Stimulated activated naive CD4-positive, alpha-beta T cell (primary cell): ENCODE results near the gene KCNMA1.

Source experiments
- DNase-seq, 6 experiments: peaks; one replicate each; lab custom pipeline; 2025; lab: John Stamatoyannopoulos, UW

Gene KCNMA1

DNA sequence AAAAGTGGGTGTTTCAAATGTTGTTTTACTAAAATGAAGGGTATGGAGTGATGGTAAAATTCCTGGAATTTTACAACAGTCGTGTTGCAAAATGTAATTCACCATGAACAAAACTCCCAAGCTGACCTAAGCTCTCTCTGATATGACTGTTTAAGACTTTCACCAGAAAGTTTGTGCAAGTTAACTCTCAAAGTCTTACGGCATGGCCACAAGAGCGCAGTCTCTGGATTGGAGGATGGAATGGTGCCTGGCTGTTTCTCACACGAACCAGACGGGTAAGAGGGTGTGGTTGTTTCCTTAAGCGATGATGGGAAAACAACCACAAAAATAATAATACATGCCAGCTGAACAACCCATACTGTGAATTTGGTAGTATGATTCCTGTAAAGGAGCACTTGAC, 662.5 kb downstream of the KCNMA1 start:
- no peak for DNase-seq

DNA sequence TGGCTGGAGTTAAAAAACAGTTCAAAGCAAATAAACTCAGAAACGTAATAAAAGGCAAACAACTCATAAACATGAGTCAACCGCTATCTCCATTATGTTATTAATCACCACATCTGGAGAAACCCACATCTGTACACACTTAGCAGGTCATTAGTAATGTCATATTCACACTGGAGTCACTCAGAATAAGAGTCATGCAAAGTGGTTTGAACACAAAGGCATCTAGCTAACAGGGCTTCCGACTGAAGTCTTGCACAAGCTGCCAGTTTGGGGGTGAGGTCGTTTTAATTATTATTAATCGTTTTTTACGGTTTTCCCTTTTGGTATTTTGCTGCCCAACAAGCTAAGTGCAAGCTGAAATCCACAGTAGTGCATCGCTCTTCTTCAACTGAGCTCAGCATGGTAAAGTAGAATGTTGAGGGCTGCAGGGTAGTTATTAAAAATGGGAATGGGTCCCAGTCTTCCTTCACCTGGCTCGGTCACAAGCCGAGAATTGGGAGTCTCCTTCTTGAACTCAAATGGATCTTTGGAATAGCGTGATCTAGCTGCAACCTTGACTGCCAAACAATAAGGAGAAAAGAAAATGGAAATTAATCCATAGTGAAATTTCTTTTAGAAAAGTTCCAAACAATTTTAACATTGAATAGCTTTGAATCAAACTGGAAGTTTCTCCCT, 663.5 kb downstream of the KCNMA1 start:
- no peak for DNase-seq

DNA sequence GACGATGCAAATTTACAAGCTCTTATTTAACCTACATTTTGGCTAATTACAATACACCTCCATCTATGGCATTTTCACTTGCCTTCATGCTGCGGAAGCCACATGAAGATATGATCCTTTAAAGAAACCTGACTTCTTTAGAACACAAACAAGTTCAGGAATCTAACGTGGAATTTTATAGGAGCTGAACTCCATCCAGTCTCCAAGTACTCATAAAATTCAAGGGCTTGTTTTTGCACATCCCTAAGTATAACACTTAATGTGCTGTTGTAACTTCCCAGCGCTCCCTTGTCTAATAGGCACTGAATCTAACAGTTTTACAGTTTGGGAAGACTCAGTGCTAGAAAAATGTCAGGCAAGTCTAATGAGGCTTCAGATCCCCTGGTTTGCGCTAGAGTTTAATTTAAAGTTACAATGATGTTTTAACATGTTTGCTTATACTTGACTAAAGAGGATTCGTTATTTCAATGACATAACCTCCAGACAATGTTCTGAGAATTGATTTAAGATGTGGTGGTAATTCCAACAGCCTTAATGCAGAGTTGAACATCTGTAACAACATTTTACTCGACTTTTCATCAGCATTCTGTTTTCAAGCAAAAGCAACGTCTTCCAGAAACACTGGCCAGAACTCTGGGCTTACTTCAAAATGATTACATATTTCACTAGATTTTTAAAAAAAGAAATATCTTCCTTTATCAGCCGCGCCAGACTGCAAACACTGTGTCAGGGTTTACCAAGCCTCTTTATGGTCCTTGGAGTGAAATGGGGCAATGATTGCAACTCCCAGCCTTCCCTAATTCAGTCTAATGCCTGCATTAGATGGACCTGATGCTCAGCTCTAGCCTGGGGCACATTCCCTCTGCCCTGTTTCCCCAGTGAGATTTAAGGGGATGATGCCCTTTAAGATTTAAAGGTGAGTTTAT, 664.3 kb downstream of the KCNMA1 start:
- no peak for DNase-seq

GRCh38 chr10:76972541-76972940, 665.1 kb downstream of the KCNMA1 start:
- DNase-seq: no peak

DNA sequence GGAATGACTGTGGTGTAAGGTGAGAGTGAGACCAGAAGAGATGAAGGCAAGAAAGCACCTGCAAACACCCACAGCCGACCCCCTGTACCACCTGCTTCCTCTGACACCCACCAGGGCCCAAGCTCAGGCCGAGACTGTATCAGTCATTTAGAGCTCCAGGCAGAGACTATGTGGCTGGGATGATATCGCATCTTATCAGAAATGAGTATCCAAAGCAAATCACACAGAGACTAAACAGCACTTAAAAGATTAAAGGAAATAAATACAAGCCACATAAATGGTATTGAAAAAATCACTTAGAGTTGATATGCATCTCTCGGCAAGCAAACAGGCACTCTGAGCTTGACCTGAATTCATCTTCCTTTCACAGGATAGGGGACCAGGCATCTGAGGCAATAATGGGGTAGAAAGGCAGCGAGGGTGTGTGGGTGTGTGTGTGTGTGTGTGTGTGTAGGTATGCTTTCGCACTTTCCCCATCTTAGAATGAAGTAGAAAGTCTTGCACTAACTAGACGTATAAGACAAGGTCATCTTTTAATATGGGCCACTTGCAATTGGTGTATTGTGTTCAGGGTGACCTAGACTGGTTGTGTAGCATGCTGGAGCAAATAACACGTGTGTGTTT, 665.9 kb downstream of the KCNMA1 start:
- no peak for DNase-seq

DNA sequence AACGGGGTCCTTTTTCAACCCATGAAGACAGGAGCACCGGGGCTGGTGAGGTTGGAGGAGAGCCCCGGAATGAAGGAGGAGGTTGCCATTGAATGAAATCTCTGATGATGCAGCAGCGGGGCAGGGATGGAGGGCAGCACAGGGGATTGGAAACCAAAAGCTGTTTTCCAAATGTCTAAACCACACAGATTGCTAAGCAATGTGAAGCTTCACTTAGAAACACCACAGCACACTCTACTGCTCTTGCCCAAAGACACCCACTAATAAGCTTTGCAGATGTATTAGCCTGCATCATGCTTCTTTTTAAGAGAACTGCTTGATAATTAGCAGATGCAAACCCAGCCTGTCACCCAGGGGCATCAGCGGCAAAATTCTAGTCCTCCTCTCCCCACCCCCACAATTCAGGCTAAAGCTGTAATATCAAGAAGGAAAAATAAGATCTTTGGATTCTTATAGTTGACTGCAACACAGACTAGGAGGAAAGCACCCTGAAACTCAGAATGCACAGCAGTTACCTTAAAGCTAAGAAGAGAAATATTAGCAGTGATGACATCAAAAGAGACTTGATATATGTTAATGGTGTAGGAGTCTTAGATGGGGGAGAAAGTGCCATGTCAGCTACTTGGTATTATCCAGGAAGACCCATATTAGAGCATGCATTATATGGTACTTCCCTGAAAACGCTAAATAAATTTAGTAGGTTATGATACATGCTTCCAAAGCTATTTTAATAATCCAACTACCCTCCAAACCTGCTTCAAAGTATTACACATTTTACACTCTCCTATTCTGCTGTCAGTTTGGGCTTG, 666.7 kb downstream of the KCNMA1 start:
- no peak for DNase-seq

DNA sequence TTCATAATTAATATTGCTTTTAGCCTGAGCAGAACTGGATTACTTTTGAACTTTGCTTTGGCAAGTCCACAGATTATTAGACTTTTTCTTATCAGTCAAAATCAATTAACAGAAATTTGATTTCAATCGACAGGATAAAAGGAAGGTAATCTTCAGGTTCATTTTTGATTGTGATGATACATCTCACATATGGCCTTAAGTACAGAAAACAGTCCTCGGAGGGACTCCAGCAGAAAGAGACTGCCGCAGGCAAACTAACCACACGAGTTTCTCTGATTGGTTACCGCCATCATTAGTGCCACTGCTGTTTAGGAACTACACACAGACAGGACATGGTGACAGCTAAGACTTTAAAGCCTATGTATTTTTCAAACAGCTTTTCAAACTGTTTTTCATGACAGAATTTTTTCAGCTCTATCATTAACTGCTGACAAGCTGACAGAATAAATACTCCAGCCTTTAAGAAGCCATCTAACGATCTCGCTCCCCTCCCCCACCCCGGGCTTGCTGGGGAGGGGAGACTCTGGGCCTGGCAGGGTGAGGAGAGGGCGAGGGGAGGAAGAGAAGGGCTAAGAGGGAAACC, 668.2 kb downstream of the KCNMA1 start:
- no peak for DNase-seq

DNA sequence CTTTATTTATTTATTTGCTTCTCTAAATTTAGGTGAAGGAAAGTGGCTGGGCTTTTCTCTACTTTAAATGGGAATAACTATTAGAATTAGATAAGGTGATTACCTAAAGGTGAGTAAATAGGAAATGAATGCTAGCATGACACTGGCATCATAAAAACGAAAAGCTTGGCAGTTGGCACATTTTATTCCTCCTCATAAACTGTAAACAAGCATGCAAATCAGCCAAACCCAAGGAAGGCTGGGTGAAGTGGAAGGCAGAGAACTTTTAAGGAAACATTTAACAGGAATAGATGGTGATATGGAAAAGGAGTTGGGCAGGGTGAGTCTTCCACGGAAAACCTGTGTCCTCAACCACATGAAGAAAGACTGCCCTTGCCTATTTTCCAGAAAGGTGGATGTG, 669.1 kb downstream of the KCNMA1 start:
- DNase-seq: no peak

DNA sequence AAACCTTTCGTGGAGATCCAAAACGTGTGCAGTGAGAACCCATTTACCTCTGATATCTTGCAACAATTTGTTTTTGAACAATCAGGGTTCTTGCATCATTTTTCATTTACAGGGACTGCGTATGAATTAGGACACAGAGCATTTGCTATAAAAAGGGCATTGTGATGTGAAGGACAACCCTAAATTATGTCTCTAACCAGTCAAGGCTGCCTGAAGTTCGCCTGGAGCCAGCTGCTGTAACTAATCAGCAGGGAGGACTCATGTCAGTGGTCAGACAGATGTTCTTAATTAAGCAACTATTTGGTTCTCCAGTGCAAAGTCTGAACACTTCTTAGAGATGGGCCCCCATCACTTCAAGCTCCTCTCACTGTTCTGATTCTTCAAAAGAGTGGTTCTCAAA, 674.8 kb downstream of the KCNMA1 start:
- no peak for DNase-seq

DNA sequence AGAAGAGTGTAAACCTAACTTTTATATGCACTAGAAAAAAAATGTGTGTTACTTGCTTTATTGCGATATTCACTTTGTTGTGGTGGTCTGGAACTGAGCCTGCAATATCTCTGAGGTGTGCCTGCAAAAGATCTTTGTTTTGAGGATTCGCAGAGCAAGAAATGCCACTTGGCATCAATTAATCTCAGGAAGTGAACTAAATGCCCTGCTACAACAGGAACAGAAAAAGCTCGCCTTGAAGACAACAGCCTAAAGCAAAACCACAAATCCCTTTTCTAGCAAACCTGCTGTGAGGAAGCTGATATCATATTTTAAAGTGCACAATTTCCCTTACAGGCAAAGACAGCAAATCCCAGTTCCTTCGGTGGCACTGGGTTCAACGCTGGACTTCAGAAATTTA, 675.8 kb downstream of the KCNMA1 start:
- no peak for DNase-seq

GRCh38 chr10:76959111-76959510, 678.5 kb downstream of the KCNMA1 start:
- DNase-seq: no peak

- DNase-seq: no peak
These were observed 682.8 kb downstream of the KCNMA1 start for GRCh38 chr10:76954838-76955237.

GRCh38 chr10:76950354-76950753, 687.3 kb downstream of the KCNMA1 start:
- no peak for DNase-seq

GRCh38 chr10:76946270-76946669, 691.3 kb downstream of the KCNMA1 start:
- no peak for DNase-seq

DNA sequence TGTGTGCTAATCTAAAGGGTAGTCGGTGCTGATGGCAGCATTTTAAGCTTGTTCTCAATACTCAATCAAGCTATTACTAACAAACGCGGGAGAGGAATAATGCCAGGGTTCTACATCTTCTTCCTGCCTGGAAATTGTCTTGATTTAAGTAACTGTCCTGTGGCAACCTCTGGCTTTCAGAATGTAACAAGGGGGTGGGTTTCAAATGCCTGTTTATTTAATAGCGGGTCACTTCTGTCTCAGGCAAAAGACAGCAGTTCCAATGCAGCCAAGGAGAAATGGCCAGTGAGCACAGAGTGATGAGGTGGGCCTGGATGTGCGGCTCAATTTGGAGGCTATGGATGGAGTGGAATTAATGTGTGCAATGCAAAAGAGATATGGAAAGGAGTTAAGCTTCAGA, 692.4 kb downstream of the KCNMA1 start:
- no peak for DNase-seq

- DNase-seq: no peak
These were observed 693.0 kb downstream of the KCNMA1 start for GRCh38 chr10:76944640-76945039.

DNA sequence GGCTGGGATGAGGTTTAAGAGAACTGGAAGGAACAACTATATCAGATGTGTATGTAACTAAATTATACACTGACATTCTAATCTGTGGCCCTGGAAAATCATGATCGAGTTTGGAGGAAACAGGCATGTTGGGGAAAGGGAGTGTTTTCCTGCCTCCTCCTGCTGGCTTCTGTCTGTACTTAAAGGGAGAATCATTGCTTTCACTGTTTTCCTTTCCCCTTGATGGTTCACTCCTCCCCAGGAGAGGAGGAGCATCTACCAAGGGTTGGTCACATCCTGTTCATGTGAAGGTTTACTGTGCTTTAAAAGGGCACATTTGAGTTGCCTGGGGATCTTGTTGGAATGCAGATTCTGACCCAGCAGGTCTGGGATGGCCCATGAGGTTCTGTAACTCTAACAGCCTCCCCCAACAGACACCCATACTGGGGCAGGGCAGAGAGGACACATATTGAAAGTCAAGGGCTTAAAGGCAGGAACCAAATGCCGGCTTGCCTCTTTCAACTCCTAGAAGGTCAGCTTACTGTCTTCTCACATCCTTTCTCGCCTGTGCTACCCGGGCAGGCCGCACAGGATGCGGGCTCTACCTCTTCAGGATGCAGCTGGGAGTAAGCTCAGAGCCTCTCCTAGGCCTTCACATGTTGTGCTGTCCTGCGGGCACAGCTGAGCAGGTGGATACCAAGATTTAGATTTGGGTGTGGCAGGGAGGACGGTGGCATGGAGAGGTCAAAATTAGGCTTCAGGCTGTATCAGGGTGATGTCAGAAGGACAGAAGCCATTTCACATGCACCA, 694.8 kb downstream of the KCNMA1 start:
- DNase-seq: no peak

DNA sequence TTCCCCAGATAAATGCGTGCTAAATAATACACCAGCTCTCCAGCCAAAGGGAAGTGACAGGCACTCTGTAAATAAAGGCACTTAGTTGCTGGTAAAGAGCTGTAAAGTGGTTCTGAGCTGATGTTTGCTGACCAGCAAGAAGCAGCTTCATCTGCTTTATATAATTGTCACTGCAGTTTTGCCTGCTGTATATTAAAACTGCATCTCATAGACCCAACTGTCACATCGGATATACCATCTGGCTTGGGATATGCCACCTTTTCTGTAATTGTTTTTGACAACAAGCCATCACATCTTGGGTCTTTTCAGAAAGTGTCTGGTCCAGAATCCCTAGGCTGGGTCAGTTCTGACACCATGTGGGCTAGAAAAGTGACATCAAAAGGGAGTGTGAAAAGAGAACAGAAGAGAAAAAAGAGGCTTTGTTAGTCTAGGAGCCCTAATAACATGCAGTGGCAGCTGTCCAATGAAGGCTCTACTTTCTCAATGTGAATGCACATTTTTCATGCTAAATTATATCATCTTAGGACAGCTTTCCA, 697.6 kb downstream of the KCNMA1 start:
- DNase-seq: no peak

DNA sequence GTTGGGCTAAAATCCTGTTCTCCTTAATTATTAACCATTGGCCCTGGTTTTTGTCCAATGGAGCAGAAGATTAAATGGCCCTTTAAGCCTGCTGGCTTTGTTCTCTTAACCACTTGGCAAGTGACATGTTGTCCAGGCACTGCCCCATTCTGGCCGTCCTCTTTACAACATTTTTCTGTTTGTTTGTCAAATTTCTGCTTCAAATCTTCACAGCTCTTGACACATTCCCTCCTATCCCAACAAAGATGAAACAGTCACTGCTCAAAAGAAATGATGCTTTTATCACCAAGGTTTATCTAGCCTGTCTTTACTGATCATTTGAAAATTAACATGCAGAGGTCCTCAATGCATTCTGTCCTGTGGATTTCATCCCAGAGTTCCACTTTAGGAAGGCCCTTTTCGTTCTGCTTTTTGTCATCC, 700.4 kb downstream of the KCNMA1 start:
- DNase-seq: no peak

- no peak for DNase-seq
These were observed 701.5 kb downstream of the KCNMA1 start for GRCh38 chr10:76935941-76936613.
